ENCODE results near the gene MMEL1.

Gene MMEL1

GRCh38 chr1:2605509-2606395 lies 27.1 kb downstream of the MMEL1 start (continued):
- TF ChIP-seq ZNF518A (tag by site-specific recombination; conservative IDR thresholded peaks at IDR 0.05; ENCODE audit: low read depth) = no peak

GRCh38 chr1:2604844-2605508 lies 27.8 kb downstream of the MMEL1 start:
- Histone ChIP-seq H3K9me3 (ENCODE audit: control insufficient read depth, insufficient read depth, low read depth, low read length) (no peaks in the 10 kb centered on the region), H3K4me3 (ENCODE audit: low read depth, low read length) (no peak overlapping the region), H3K27ac (ENCODE audit: extremely low read depth, low read depth, low read length) (no peak overlapping the region), H3K4me1 (ENCODE audit: control insufficient read depth, insufficient read depth, low read length) (no peaks in the 10 kb centered on the region), H3K36me3 (ENCODE audit: control insufficient read depth in 2 of 2, insufficient read depth in 1 of 2, low read length in 2 of 2) (no peaks in the 10 kb centered on the region)
- ChIA-PET CTCF (no interaction called here), POLR2A (interaction anchor here (0.7 kb wide), 1 partner anchor 19 kb away, joined by 3 read pairs; the partner anchor contains the start of gene PRXL2B)
- no peak for TF ChIP-seq AEBP2 (tag by site-specific recombination; IDR thresholded peaks at IDR 0.05; ENCODE audit: borderline replicate concordance)
- no peak for TF ChIP-seq ZNF341 (tag by site-specific recombination; IDR thresholded peaks at IDR 0.05; ENCODE audit: low read depth)
- no peak for TF ChIP-seq ZNF37A (tag by site-specific recombination; IDR thresholded peaks at IDR 0.05)
- TF ChIP-seq ZNF664 (tag by site-specific recombination; IDR thresholded peaks at IDR 0.05) = no peak
- no peak for TF ChIP-seq ZNF777 (tag by site-specific recombination; IDR thresholded peaks at IDR 0.05; ENCODE audit: borderline replicate concordance)

GRCh38 chr1:2604156-2604843 lies 28.5 kb downstream of the MMEL1 start:
- no peak overlapping the region for H3K27ac ChIP-seq (ENCODE audit: extremely low read depth, low read depth, low read length)
- ChIA-PET CTCF (no interaction called here), POLR2A (no interaction called here)
- no peaks in the 10 kb centered on the region for H3K9me3 ChIP-seq (ENCODE audit: control insufficient read depth, insufficient read depth, low read depth, low read length)
- H3K36me3 ChIP-seq (ENCODE audit: control insufficient read depth in 2 of 2, insufficient read depth in 1 of 2, low read length in 2 of 2) = no peaks in the 10 kb centered on the region
- no peak overlapping the region for H3K4me3 ChIP-seq (ENCODE audit: low read depth, low read length)
- H3K4me1 ChIP-seq (ENCODE audit: control insufficient read depth, insufficient read depth, low read length) = no peaks in the 10 kb centered on the region
- no peak for TF ChIP-seq PBX3 (CRISPR knock-in tag; IDR thresholded peaks at IDR 0.05)
- TF ChIP-seq ZBTB7A (tag by site-specific recombination; IDR thresholded peaks at IDR 0.05; ENCODE audit: low read depth) = no peak
- TF ChIP-seq ZNF146 (tag by site-specific recombination; IDR thresholded peaks at IDR 0.05) = no peak
- no peak for TF ChIP-seq ZNF214 (tag by site-specific recombination; IDR thresholded peaks at IDR 0.05; ENCODE audit: borderline replicate concordance)
- no peak for TF ChIP-seq ZNF280C (tag by site-specific recombination; IDR thresholded peaks at IDR 0.05)
- TF ChIP-seq SP2 (tag by site-specific recombination; IDR thresholded peaks at IDR 0.05) = no peak
- no peak for TF ChIP-seq TRIM28 (IDR thresholded peaks at IDR 0.05; ENCODE audit: borderline replicate concordance, low read length)
- no peak for TF ChIP-seq ZNF426 (tag by site-specific recombination; IDR thresholded peaks at IDR 0.05)
- TF ChIP-seq ZNF138 (tag by site-specific recombination; IDR thresholded peaks at IDR 0.05; ENCODE audit: borderline replicate concordance) = no peak
